Measurements from ENCODE around the gene CRIM1.

DNA sequence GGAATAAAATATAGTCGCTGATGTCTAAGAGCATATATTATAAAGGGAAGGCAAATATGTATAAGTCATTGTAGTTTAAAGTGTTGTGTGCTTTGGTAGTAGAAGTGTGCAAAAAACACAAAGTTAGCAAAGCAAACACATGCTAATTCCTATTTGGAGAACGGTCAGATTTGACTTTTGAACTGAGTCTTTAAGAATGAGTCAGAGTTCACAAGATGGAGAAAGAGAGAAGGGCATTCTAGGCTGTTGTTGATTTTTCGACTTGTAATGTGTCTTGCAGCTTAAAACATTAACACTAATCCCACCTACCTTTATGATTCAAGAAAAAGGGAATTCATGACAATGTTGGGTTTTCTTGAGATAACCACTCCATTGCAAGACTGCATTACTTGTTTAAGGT, 98.1 kb downstream of the CRIM1 start:
- TF ChIP-seq EZH2phosphoT487 (IDR thresholded peaks at IDR 0.05; ENCODE audit: unreplicated experiment) (no peak), POLR2AphosphoS5 (IDR thresholded peaks at IDR 0.05; ENCODE audit: low read depth) (no peak), CREB1 (CRISPR knock-in tag; IDR thresholded peaks at IDR 0.05; ENCODE audit: low read depth) (no peak), EZH2 (IDR thresholded peaks at IDR 0.05; ENCODE audit: low read depth, unreplicated experiment) (no peak), STAT1 (IDR thresholded peaks at IDR 0.05; ENCODE audit: unreplicated experiment) (no peak), JUNB (IDR thresholded peaks at IDR 0.05; ENCODE audit: unreplicated experiment) (no peak), ZNF331 (CRISPR knock-in tag; IDR thresholded peaks at IDR 0.05; ENCODE audit: low read depth) (no peak), NANOG (IDR thresholded peaks at IDR 0.05; ENCODE audit: borderline replicate concordance) (no peak)
- TF ChIP-seq, protein P1, sequence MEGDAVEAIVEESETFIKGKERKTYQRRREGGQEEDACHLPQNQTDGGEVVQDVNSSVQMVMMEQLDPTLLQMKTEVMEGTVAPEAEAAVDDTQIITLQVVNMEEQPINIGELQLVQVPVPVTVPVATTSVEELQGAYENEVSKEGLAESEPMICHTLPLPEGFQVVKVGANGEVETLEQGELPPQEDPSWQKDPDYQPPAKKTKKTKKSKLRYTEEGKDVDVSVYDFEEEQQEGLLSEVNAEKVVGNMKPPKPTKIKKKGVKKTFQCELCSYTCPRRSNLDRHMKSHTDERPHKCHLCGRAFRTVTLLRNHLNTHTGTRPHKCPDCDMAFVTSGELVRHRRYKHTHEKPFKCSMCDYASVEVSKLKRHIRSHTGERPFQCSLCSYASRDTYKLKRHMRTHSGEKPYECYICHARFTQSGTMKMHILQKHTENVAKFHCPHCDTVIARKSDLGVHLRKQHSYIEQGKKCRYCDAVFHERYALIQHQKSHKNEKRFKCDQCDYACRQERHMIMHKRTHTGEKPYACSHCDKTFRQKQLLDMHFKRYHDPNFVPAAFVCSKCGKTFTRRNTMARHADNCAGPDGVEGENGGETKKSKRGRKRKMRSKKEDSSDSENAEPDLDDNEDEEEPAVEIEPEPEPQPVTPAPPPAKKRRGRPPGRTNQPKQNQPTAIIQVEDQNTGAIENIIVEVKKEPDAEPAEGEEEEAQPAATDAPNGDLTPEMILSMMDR (conservative IDR thresholded peaks at IDR 0.05; ENCODE audit: low read depth in 2 of 2): no peak
- TF ChIP-seq, protein P2, sequence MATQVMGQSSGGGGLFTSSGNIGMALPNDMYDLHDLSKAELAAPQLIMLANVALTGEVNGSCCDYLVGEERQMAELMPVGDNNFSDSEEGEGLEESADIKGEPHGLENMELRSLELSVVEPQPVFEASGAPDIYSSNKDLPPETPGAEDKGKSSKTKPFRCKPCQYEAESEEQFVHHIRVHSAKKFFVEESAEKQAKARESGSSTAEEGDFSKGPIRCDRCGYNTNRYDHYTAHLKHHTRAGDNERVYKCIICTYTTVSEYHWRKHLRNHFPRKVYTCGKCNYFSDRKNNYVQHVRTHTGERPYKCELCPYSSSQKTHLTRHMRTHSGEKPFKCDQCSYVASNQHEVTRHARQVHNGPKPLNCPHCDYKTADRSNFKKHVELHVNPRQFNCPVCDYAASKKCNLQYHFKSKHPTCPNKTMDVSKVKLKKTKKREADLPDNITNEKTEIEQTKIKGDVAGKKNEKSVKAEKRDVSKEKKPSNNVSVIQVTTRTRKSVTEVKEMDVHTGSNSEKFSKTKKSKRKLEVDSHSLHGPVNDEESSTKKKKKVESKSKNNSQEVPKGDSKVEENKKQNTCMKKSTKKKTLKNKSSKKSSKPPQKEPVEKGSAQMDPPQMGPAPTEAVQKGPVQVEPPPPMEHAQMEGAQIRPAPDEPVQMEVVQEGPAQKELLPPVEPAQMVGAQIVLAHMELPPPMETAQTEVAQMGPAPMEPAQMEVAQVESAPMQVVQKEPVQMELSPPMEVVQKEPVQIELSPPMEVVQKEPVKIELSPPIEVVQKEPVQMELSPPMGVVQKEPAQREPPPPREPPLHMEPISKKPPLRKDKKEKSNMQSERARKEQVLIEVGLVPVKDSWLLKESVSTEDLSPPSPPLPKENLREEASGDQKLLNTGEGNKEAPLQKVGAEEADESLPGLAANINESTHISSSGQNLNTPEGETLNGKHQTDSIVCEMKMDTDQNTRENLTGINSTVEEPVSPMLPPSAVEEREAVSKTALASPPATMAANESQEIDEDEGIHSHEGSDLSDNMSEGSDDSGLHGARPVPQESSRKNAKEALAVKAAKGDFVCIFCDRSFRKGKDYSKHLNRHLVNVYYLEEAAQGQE (IDR thresholded peaks at IDR 0.05; ENCODE audit: unreplicated experiment): no peak
- TF ChIP-seq, protein P3, sequence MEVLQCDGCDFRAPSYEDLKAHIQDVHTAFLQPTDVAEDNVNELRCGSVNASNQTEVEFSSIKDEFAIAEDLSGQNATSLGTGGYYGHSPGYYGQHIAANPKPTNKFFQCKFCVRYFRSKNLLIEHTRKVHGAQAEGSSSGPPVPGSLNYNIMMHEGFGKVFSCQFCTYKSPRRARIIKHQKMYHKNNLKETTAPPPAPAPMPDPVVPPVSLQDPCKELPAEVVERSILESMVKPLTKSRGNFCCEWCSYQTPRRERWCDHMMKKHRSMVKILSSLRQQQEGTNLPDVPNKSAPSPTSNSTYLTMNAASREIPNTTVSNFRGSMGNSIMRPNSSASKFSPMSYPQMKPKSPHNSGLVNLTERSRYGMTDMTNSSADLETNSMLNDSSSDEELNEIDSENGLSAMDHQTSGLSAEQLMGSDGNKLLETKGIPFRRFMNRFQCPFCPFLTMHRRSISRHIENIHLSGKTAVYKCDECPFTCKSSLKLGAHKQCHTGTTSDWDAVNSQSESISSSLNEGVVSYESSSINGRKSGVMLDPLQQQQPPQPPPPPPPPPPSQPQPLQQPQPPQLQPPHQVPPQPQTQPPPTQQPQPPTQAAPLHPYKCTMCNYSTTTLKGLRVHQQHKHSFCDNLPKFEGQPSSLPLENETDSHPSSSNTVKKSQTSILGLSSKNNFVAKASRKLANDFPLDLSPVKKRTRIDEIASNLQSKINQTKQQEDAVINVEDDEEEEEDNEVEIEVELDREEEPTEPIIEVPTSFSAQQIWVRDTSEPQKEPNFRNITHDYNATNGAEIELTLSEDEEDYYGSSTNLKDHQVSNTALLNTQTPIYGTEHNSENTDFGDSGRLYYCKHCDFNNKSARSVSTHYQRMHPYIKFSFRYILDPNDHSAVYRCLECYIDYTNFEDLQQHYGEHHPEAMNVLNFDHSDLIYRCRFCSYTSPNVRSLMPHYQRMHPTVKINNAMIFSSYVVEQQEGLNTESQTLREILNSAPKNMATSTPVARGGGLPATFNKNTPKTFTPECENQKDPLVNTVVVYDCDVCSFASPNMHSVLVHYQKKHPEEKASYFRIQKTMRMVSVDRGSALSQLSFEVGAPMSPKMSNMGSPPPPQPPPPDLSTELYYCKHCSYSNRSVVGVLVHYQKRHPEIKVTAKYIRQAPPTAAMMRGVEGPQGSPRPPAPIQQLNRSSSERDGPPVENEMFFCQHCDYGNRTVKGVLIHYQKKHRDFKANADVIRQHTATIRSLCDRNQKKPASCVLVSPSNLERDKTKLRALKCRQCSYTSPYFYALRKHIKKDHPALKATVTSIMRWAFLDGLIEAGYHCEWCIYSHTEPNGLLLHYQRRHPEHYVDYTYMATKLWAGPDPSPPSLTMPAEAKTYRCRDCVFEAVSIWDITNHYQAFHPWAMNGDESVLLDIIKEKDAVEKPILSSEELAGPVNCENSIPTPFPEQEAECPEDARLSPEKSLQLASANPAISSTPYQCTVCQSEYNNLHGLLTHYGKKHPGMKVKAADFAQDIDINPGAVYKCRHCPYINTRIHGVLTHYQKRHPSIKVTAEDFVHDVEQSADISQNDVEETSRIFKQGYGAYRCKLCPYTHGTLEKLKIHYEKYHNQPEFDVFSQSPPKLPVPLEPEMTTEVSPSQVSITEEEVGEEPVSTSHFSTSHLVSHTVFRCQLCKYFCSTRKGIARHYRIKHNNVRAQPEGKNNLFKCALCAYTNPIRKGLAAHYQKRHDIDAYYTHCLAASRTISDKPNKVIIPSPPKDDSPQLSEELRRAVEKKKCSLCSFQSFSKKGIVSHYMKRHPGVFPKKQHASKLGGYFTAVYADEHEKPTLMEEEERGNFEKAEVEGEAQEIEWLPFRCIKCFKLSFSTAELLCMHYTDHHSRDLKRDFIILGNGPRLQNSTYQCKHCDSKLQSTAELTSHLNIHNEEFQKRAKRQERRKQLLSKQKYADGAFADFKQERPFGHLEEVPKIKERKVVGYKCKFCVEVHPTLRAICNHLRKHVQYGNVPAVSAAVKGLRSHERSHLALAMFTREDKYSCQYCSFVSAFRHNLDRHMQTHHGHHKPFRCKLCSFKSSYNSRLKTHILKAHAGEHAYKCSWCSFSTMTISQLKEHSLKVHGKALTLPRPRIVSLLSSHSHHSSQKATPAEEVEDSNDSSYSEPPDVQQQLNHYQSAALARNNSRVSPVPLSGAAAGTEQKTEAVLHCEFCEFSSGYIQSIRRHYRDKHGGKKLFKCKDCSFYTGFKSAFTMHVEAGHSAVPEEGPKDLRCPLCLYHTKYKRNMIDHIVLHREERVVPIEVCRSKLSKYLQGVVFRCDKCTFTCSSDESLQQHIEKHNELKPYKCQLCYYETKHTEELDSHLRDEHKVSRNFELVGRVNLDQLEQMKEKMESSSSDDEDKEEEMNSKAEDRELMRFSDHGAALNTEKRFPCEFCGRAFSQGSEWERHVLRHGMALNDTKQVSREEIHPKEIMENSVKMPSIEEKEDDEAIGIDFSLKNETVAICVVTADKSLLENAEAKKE (CRISPR knock-in tag; IDR thresholded peaks at IDR 0.05): no peak
